A172 (cell line): ENCODE measurements around the gene EP400. TPM values are rescaled to one million over a fixed set of nuclear protein-coding genes. Genes with fewer than 3 reads are reported as not detected.
"Not testable (repeated sequence)": the region's sequence is repeated elsewhere in the genome, so short reads cannot be mapped to it uniquely, and the experiment has no call there.

Source experiments
- DNase-seq: peaks from one replicate; pipeline ENCODE4 v3.0.0-alpha.2; 2015; ENCODE audit warnings: low spot score
- total RNA-seq: library from RNA; depleted of rRNA; stranded (reverse); fragments of >200 nt; shearing (Covaris generic); gene quantifications from 2 replicates; pipeline ENCODE4 v1.2.3, GENCODE V29; 2014

EP400 gene
- total RNA-seq, 1 experiment from 2014 or later, result 6.8 TPM

GRCh38 chr12:131985510-131985875 lies 35.8 kb downstream of the EP400 start:
- not testable (repeated sequence) for DNase-seq

GRCh38 chr12:131986361-131986760 lies 36.6 kb downstream of the EP400 start:
- no peak for DNase-seq

GRCh38 chr12:131986910-131987309 lies 37.2 kb downstream of the EP400 start:
- no peak for DNase-seq

GRCh38 chr12:131987552-131987951 lies 37.8 kb downstream of the EP400 start:
- no peak for DNase-seq

- DNase-seq, result no peak
Measured at GRCh38 chr12:131988054-131988796, 38.5 kb downstream of the EP400 start.

GRCh38 chr12:131989021-131989420 lies 39.3 kb downstream of the EP400 start:
- no peak for DNase-seq

GRCh38 chr12:131990066-131990979 lies 40.6 kb downstream of the EP400 start:
- peak; percentile 71 for DNase-seq

- DNase-seq, result no peak
Measured at GRCh38 chr12:131990980-131991305, 41.2 kb downstream of the EP400 start.

- DNase-seq, result no peak
Measured at GRCh38 chr12:131991816-131992430, 42.2 kb downstream of the EP400 start.

GRCh38 chr12:131994589-131994988 lies 44.8 kb downstream of the EP400 start:
- DNase-seq, result no peak

GRCh38 chr12:132000286-132000872 lies 50.6 kb downstream of the EP400 start:
- DNase-seq, result no peak

GRCh38 chr12:132003846-132004245 lies 54.1 kb downstream of the EP400 start:
- DNase-seq, result peak; percentile 61

- no peak for DNase-seq
Measured at GRCh38 chr12:132004946-132005345, 55.2 kb downstream of the EP400 start.

- no peak for DNase-seq
Measured at GRCh38 chr12:132006056-132006680, 56.4 kb downstream of the EP400 start.

GRCh38 chr12:132007041-132007440 lies 57.3 kb downstream of the EP400 start:
- no peak for DNase-seq

- no peak for DNase-seq
Measured at GRCh38 chr12:132009336-132009859, 59.7 kb downstream of the EP400 start.

- DNase-seq, result no peak
Measured at GRCh38 chr12:132012919-132013568, 63.3 kb downstream of the EP400 start.

GRCh38 chr12:132014092-132014914 lies 64.6 kb downstream of the EP400 start:
- DNase-seq, result peak; percentile 67

GRCh38 chr12:132014915-132015280 lies 65.2 kb downstream of the EP400 start:
- DNase-seq, result peak; percentile 37
